Measurements from ENCODE around the gene UBTD1.

The UBTD1 gene

GRCh38 chr10:97584798-97585438 lies 86.2 kb downstream of the UBTD1 start:
- DNase-seq (ENCODE audit: low read depth in 2 of 2), result no peak

GRCh38 chr10:97585439-97585811 lies 86.7 kb downstream of the UBTD1 start:
- DNase-seq (ENCODE audit: low read depth in 2 of 2), result no peak

- no peak for DNase-seq (ENCODE audit: low read depth in 2 of 2)
Observed at GRCh38 chr10:97587183-97587582, 88.5 kb downstream of the UBTD1 start.

- no peak for DNase-seq (ENCODE audit: low read depth in 2 of 2)
Observed at GRCh38 chr10:97589479-97589878, 90.8 kb downstream of the UBTD1 start, which contains the start of gene C10orf62. Gene C10orf62 (plus strand): TSS chr10:97589721. CDS start chr10:97589898, 177 bp downstream.

- no peak for DNase-seq (ENCODE audit: low read depth in 2 of 2)
Observed at GRCh38 chr10:97590082-97590747, 91.5 kb downstream of the UBTD1 start.

GRCh38 chr10:97590748-97591495 lies 92.2 kb downstream of the UBTD1 start:
- no peak for DNase-seq (ENCODE audit: low read depth in 2 of 2)

GRCh38 chr10:97593421-97593820 lies 94.7 kb downstream of the UBTD1 start:
- DNase-seq (ENCODE audit: low read depth in 2 of 2), result no peak

GRCh38 chr10:97596101-97597082 lies 97.7 kb downstream of the UBTD1 start:
- no peak for DNase-seq (ENCODE audit: low read depth in 2 of 2)

- no peak for DNase-seq (ENCODE audit: low read depth in 2 of 2)
Observed at GRCh38 chr10:97597778-97598177, 99.1 kb downstream of the UBTD1 start.

- DNase-seq (ENCODE audit: low read depth in 2 of 2), result no peak
Observed at GRCh38 chr10:97598407-97599271, 99.9 kb downstream of the UBTD1 start.

- no peak for DNase-seq (ENCODE audit: low read depth in 2 of 2)
Observed at GRCh38 chr10:97599272-97599619, 100.5 kb downstream of the UBTD1 start.

GRCh38 chr10:97600616-97601015 lies 101.9 kb downstream of the UBTD1 start:
- no peak for DNase-seq (ENCODE audit: low read depth in 2 of 2)

- no peak for DNase-seq (ENCODE audit: low read depth in 2 of 2)
Observed at GRCh38 chr10:97601268-97602215, 102.8 kb downstream of the UBTD1 start.

GRCh38 chr10:97607095-97607636 lies 108.4 kb downstream of the UBTD1 start:
- no peak for DNase-seq (ENCODE audit: low read depth in 2 of 2)

- no peak for DNase-seq (ENCODE audit: low read depth in 2 of 2)
Observed at GRCh38 chr10:97608991-97609561, 110.4 kb downstream of the UBTD1 start.

- no peak for DNase-seq (ENCODE audit: low read depth in 2 of 2)
Observed at GRCh38 chr10:97611473-97611872, 112.7 kb downstream of the UBTD1 start.

- DNase-seq (ENCODE audit: low read depth in 2 of 2), result no peak
Observed at GRCh38 chr10:97612386-97612785, 113.7 kb downstream of the UBTD1 start.

- no peak for DNase-seq (ENCODE audit: low read depth in 2 of 2)
Observed at GRCh38 chr10:97618285-97618684, 119.6 kb downstream of the UBTD1 start.

- no peak for DNase-seq (ENCODE audit: low read depth in 2 of 2)
Observed at GRCh38 chr10:97618733-97619132, 120.0 kb downstream of the UBTD1 start.

Data from stimulated activated CD4-positive, alpha-beta T cell treated with anti-CD3 and anti-CD28 coated beads, Interleukin-15, amount 100 ng/mL, for 48 hours (primary cell).